LHCN-M2 (cell line): ENCODE measurements around the gene RAPGEF3. TPM values are rescaled to one million over a fixed set of nuclear protein-coding genes. Genes with fewer than 3 reads are reported as not detected.

Experiments
- DNase-seq: peaks from one replicate; pipeline ENCODE4 v3.0.0-alpha.2; 2012; ENCODE audit warnings: low read depth
- total RNA-seq: library from RNA; depleted of rRNA; stranded (reverse); fragments of >200 nt; gene quantifications from 2 replicates; pipeline ENCODE4 v1.2.3, GENCODE V29; 2014; rRNA removed

RAPGEF3 gene
- total RNA-seq, 1 experiment from 2014 or later: 1.8 TPM

DNA sequence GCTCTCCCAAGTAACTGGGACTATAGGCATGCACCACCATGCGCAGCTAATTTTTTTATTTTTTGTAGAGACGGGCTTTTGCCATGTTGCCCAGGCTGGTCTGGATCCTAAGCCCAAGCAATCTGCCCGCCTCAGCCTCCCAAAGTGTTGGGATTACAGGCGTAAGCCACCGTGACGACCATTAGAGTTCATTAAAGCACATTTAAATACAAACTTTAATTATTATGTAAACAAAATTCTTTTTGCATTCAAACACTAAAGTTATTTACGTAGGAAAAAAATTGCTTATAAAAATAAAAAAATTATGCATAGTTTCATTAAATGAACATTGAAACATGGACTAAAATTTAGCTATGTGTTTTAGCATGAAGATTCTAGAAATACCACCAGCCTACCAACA, 60.0 kb downstream of the RAPGEF3 start:
- DNase-seq: no peak

DNA sequence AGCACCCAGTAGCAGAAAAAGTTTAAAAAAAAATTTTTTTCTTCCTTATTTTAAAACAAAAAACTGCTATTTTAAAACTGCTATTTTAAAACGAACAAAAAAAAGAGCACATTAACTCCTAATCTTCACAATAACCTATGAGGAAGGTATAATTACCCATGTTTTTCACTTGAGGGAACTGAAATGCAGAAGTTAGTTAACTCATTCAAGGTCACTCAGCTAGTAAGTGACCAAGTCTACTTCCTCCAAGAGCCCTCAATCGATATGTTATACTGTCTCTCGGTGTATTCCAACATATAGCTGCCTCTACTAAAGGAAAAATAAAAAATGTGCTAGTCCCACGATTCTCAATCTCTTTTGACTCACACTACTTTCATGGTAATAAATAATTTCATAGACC, 60.6 kb downstream of the RAPGEF3 start:
- DNase-seq: no peak

DNA sequence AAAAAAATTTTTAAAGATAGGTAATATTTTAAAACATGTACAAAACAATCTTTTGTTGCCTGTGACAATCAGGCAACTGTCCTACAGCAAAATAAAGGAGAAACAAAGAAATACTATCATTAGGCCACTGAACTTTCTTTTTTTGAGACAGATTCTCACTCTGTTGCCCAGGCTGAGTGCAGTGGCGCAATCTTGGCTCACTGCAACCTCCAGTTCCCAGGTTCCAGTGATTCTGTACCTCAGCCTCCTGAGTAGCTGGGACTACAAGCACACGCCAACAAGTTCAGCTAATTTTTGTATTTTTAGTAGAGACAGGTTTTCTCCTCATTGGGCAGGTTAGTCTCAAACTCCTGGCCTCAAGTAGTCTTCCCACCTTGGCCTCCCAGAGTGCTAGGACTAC, 69.5 kb downstream of the RAPGEF3 start:
- DNase-seq: no peak

DNA sequence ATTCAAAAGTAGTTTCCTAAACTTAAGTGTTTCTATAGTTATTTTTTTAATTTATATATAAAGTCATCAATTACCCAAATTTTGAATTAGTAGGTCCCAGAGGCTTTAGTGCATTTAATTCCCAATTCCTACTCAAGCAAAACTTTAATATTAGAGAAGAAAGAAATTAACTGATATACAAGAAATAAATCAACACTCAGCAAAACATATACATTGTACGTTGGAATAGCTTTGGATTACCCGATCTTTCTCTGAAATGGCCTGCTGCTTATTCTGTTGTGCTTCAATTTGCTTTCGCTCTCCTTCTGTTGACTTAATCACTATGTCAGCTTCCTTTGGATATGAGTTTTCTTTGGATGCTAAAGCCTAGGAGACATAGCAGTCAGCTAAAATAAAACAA, 71.0 kb downstream of the RAPGEF3 start:
- no peak for DNase-seq

DNA sequence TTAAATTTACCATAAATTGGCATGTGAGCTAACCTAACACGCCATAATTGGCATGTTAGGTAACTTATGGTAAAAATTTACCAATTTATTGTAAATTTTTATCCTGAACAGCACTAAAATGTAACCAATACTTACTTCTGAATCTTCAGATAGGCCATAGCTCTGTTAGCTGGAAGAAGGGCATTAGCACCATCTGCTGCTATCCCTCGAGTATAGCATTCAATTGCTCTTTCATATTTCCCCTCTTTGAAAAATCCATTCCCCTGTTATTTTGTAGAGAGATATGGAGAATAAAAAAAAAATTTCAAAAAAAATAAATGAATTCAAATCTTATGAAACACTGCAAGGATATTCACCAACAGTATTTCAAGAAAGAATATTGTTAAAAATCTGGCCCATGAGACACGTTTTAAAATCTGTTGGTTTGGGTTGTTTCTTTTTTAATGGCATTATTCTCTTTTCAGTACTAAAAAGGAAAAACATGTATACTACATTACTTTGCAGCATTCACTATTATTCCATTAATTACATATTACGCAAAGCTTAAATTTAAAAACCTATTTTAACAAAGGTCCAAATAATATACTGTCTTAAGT, 71.9 kb downstream of the RAPGEF3 start:
- DNase-seq: peak; percentile 48

Other genes with a start within 250 kb of the RAPGEF3 start
- 23.8 and 29.3 TPM in 2 replicates for gene RPAP3, start 52.9 kb downstream of the RAPGEF3 start, total RNA-seq
- gene ENDOU, start 33.4 kb downstream of the RAPGEF3 start, total RNA-seq: 0.51 and 0.63 TPM in 2 replicates
- gene SLC48A1, start 14.4 kb upstream of the RAPGEF3 start, total RNA-seq: 3.3 and 6.1 TPM in 2 replicates
- 26.3 and 27.1 TPM in 2 replicates for gene HDAC7, start 61.0 kb upstream of the RAPGEF3 start, total RNA-seq
- gene VDR, start 146.1 kb upstream of the RAPGEF3 start, total RNA-seq: 5.8 and 5.9 TPM in 2 replicates
- 122 and 146 TPM in 2 replicates for gene TMEM106C, start 204.7 kb upstream of the RAPGEF3 start, total RNA-seq
- gene COL2A1, start 245.6 kb upstream of the RAPGEF3 start, total RNA-seq: not detected in 2 replicates